Mammary epithelial cell (primary cell): Measurements from ENCODE around the gene OLFM4.

Experiments
- EZH2 ChIP-seq: IDR thresholded peaks from 2 replicates; pipeline ENCODE4 v1.6.1; 2012; ENCODE audit warnings: low read length, inconsistent platforms, borderline replicate concordance
- TF ChIP-seq, protein P1 (sequence below), 2 donors: IDR thresholded peaks in 1 of 2; conservative IDR thresholded peaks in 1 of 2; 2 replicates each; pipeline ENCODE4 v1.5.1; 2011 to 2012; ENCODE audit warnings: inconsistent platforms in 2 of 2, low read length in 2 of 2, mild to moderate bottlenecking in 2 of 2, control low read depth in 1 of 2, low read depth in 1 of 2; ENCODE audit not compliant: insufficient read depth in 1 of 2; ENCODE audit errors: extremely low read depth in 1 of 2

DNA sequence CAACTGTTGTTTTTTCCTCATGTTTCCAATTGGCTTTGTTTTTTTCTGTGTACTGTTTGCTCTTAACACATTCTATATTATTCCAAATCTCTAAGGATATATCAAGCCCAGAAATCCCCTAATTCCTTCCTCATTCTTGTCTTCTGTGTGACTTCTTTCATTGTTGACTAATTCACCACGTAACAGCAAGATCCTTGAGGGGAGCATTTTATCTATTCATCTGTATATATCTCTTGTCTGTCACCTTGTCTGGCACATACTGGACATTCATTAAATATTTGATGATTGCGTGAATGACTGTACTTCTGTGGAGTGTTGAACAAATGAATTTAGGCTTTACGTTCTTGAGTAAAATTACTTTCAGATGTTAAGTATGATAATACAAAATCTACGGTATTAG lies 44.8 kb upstream of the OLFM4 start:
- TF ChIP-seq, protein P1, sequence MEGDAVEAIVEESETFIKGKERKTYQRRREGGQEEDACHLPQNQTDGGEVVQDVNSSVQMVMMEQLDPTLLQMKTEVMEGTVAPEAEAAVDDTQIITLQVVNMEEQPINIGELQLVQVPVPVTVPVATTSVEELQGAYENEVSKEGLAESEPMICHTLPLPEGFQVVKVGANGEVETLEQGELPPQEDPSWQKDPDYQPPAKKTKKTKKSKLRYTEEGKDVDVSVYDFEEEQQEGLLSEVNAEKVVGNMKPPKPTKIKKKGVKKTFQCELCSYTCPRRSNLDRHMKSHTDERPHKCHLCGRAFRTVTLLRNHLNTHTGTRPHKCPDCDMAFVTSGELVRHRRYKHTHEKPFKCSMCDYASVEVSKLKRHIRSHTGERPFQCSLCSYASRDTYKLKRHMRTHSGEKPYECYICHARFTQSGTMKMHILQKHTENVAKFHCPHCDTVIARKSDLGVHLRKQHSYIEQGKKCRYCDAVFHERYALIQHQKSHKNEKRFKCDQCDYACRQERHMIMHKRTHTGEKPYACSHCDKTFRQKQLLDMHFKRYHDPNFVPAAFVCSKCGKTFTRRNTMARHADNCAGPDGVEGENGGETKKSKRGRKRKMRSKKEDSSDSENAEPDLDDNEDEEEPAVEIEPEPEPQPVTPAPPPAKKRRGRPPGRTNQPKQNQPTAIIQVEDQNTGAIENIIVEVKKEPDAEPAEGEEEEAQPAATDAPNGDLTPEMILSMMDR (conservative IDR thresholded peaks at IDR 0.05 in 1 of 2, IDR thresholded peaks at IDR 0.05 in 1 of 2; ENCODE audit: extremely low read depth in 1 of 2, insufficient read depth in 1 of 2, low read depth in 1 of 2, low read length in 2 of 2), result no peak
- no peak for TF ChIP-seq EZH2
